ENCODE measurements around the gene PAQR6. TPM values are rescaled to one million over a fixed set of nuclear protein-coding genes. Genes with fewer than 3 reads are reported as not detected.
A peak's percentile ranks its signal among the peaks of the same experiment; 100 is the strongest.

Gene PAQR6, protein sequence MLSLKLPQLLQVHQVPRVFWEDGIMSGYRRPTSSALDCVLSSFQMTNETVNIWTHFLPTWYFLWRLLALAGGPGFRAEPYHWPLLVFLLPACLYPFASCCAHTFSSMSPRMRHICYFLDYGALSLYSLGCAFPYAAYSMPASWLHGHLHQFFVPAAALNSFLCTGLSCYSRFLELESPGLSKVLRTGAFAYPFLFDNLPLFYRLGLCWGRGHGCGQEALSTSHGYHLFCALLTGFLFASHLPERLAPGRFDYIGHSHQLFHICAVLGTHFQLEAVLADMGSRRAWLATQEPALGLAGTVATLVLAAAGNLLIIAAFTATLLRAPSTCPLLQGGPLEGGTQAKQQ
- total RNA-seq: 1.2 TPM
- 1 to 10 TPM; 2.2 to 7.7 (median 4.9) TPM for polyA plus RNA-seq (ENCODE audit: insufficient read depth in 1 of 8, insufficient read length in 8 of 8, low replicate concordance in 1 of 8)
- long read RNA-seq, donor 1: 0 reads
- long read RNA-seq, donor 2: 0 reads
- long read RNA-seq, donor 3: 0 reads
- long read RNA-seq, donor 4: 0 reads
- long read RNA-seq, donor 5: 0 reads
- long read RNA-seq, donor 6: 0 reads
- long read RNA-seq, donor 7, partial matches to known transcripts: 0 of 1 reads
- long read RNA-seq, donor 7, other reads (novel, unspliced or antisense): 0 of 1 reads
- long read RNA-seq, donor 8: 0 reads
- long read RNA-seq, donor 9: 0 reads
- long read RNA-seq, donor 10: 0 reads
- long read RNA-seq, donor 11: 0 reads

DNA sequence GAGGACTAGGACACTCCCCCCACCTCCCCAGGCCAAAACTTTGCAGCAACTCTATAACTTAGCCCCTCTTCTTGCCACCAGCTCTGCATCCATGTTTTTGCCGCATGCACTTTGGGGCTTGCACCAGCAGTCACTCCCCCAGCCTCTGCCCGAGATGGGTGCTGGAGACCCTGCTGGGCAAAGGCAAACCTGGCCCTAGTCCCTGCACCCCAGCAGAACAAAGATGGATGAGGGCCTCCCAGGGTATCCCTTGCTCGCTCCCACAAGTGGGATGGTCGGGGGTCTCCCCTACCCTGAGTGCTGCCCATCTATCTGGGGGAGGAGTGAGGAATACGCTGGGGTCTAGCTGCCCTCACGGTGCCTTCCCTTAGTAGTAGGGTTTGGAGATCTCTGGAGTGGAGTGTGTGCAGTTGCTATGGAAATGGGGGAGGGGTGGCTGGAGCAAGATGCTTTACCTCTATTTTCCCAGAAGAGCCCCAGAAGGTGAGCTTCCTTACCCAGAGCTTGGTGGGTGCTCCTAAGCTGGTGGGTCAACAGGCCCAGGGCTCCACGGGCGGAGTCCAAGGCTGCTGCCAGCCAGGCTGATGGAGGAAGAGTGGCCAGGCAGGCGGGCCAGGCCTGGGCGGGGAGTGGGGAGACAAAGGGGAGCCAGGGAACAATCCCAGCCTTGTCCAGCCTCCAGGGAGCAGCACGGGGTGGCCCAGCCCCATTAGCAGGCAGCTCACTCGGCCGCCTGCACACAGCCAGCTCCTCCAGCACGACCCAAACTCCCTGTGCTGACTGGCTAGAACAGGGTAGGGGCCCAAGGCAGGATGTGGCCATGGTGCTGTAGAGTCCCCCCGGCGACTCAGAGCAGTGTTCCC, at the start of gene PAQR6:
TSS of gene PAQR6 (minus strand) at position 597 of the 863 bp plus-strand sequence. CDS start 1,325 bp downstream, outside the sequence.
- peaks cover 32% of the 10 kb centered on the region for H3K27me3 ChIP-seq (ENCODE audit: control insufficient read depth, insufficient read depth, low read length)
- H3K27ac ChIP-seq (ENCODE audit: low read length): no peak within 1 kb of the TSS

DNA sequence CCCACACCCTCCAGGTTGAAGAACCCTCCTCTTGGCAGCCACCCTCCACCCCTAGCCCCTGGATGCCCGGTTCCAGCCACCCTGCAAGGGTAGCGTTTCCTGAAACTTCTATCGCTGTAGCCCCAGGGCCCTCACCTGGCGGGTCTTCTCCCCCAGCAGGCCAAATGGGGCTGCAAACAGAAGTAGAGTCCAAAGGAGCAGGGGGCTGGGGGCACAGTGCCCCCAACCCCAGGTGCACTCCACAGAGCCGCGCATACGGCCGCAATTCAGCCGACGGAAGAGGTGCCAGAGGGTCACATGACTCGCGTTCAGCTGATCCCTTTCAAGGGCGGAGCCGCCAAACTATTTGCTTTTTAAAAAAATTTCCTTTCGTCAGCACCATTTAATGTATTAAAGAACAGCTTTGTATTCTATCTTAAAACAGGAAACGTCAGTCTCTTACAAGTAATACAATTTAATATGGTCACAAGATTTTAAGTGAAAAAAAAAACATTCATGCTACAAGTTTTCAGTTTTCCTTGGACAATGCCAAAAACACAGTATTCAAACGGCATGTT, 47.6 kb upstream of the PAQR6 start, which contains the start of gene GLMP:
TSS of gene GLMP (minus strand) at position 289 of the 557 bp plus-strand sequence. CDS start at position 255, 34 bp downstream.
- Histone ChIP-seq H3K27me3 (ENCODE audit: control insufficient read depth, insufficient read depth, low read length) (no peaks in the 10 kb centered on the region), H3K36me3 (ENCODE audit: control insufficient read depth, insufficient read depth, low read length) (peaks cover 2% of the 10 kb centered on the region), H3K9me3 (replicated peaks; ENCODE audit: control insufficient read depth, low read depth, low read length) (no peaks in the 10 kb centered on the region), H3K4me3 (ENCODE audit: low read length) (peak within 1 kb of the TSS; percentile 62), H3K27ac (ENCODE audit: low read length) (no peak within 1 kb of the TSS), H3K4me1 (ENCODE audit: control insufficient read depth, insufficient read depth, low read length) (peaks cover 17% of the 10 kb centered on the region)
- DNase-seq: peak; percentile 89
- WGBS (ENCODE audit: insufficient coverage): 0% methylated on average over 7 of the region's 17 CpGs

More for the DNA sequence above, at the start of gene PAQR6:
- H3K4me3 ChIP-seq (ENCODE audit: low read length): no peak within 1 kb of the TSS
- peaks cover 35% of the 10 kb centered on the region for H3K4me1 ChIP-seq (ENCODE audit: control insufficient read depth, insufficient read depth, low read length)
- 49% methylated on average over 11 of the region's 16 CpGs for WGBS (ENCODE audit: insufficient coverage)
- DNase-seq: no peak
- H3K36me3 ChIP-seq (ENCODE audit: control insufficient read depth, insufficient read depth, low read length): peaks cover 40% of the 10 kb centered on the region
- no peaks in the 10 kb centered on the region for H3K9me3 ChIP-seq (replicated peaks; ENCODE audit: control insufficient read depth, low read depth, low read length)

DNA sequence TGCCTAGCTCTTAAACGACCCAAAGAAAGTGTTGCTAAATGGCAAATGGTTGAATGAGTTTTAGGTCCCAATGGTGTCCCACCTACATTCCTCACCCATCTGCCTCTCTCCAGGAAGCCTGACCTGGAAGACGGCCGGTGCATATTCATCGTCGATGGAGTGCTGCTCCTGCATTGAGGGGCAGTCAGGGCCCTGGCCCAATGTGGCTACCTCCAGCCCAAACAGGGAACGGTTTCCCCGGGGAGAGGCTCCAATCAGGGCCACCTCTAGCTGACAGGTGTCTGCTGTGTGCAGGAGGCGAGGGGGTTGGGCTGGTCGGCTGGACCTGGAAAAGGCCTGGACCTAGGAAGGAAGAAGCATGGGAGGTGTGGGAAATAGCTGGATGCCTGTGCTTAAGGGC, 46.0 kb upstream of the PAQR6 start:
- WGBS (ENCODE audit: insufficient coverage): 88% methylated on average over 6 of the region's 9 CpGs
- Histone ChIP-seq H3K27me3 (ENCODE audit: control insufficient read depth, insufficient read depth, low read length) (no peaks in the 10 kb centered on the region), H3K27ac (ENCODE audit: low read length) (no peak overlapping the region), H3K4me3 (ENCODE audit: low read length) (no peak overlapping the region), H3K9me3 (replicated peaks; ENCODE audit: control insufficient read depth, low read depth, low read length) (no peaks in the 10 kb centered on the region), H3K36me3 (ENCODE audit: control insufficient read depth, insufficient read depth, low read length) (peaks cover 7% of the 10 kb centered on the region), H3K4me1 (ENCODE audit: control insufficient read depth, insufficient read depth, low read length) (peaks cover 17% of the 10 kb centered on the region)
- no peak for DNase-seq

DNA sequence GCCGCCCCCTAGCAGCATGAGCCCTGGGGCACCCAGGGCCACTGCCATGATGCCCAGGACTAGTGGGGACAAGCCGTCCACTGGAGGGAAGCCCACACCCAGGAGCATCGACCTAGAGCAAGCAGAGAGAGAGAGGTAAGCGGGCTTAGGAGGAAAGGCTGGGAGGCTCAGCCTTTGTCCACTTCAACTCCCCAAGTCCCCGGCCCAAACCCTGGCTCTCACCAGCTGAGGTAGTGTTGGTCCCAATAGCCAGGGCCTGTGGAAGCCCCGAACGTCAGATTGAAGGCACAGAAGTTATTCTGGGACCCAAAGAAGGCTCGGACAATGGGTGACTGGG, 45.2 kb upstream of the PAQR6 start:
- 93% methylated on average over 5 of the region's 8 CpGs for WGBS (ENCODE audit: insufficient coverage)

DNA sequence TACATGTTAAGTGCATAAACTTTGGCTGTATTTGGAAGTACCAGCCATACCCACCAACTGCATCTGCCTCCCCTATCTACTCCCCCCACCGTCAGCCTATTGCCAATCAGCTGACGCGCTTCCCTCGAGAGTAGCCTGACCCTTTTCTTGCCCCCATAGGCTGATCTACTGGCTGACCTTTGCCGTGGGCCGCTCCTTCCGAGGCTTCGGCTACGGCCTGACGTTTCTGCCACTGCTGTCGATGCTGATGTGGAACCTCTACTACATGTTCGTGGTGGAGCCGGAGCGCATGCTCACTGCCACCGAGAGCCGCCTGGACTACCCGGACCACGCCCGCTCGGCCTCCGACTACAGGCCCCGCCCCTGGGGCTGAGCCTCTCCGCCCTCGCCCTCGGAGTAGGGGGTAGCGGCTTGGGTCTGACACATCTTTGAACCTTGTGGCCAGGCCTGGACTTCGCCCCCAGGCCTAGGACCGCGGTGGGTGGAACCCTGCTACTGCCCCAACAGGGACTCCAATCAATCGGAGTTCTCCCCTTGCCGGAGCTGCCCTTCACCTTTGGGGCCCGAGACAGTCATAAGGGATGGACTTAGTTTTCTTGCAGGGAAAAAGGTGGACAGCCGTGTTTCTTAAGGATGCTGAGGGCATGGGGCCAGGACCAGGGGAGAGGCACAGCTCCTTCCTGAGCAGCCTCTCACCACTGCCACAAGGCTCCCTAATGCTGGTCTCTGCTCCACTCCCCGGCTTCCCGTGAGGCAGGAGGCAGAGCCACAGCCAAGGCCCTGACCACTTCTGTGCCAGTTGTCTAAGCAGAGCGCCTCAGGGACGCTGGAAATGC, 43.6 kb upstream of the PAQR6 start:
- 12% methylated on average over 31 of the region's 37 CpGs for WGBS (ENCODE audit: insufficient coverage)
- Histone ChIP-seq H3K9me3 (replicated peaks; ENCODE audit: control insufficient read depth, low read depth, low read length) (no peaks in the 10 kb centered on the region), H3K27me3 (ENCODE audit: control insufficient read depth, insufficient read depth, low read length) (no peaks in the 10 kb centered on the region), H3K36me3 (ENCODE audit: control insufficient read depth, insufficient read depth, low read length) (peaks cover 11% of the 10 kb centered on the region), H3K4me3 (ENCODE audit: low read length) (peak overlapping the region; percentile 62), H3K4me1 (ENCODE audit: control insufficient read depth, insufficient read depth, low read length) (peaks cover 17% of the 10 kb centered on the region), H3K27ac (ENCODE audit: low read length) (peak overlapping the region; percentile 87)
- peak; percentile 90 for DNase-seq

More for the DNA sequence above, 45.2 kb upstream of the PAQR6 start:
- Histone ChIP-seq H3K9me3 (replicated peaks; ENCODE audit: control insufficient read depth, low read depth, low read length) (no peaks in the 10 kb centered on the region), H3K27ac (ENCODE audit: low read length) (no peak overlapping the region), H3K36me3 (ENCODE audit: control insufficient read depth, insufficient read depth, low read length) (peaks cover 11% of the 10 kb centered on the region), H3K4me3 (ENCODE audit: low read length) (no peak overlapping the region), H3K4me1 (ENCODE audit: control insufficient read depth, insufficient read depth, low read length) (peaks cover 17% of the 10 kb centered on the region), H3K27me3 (ENCODE audit: control insufficient read depth, insufficient read depth, low read length) (no peaks in the 10 kb centered on the region)
- no peak for DNase-seq

DNA sequence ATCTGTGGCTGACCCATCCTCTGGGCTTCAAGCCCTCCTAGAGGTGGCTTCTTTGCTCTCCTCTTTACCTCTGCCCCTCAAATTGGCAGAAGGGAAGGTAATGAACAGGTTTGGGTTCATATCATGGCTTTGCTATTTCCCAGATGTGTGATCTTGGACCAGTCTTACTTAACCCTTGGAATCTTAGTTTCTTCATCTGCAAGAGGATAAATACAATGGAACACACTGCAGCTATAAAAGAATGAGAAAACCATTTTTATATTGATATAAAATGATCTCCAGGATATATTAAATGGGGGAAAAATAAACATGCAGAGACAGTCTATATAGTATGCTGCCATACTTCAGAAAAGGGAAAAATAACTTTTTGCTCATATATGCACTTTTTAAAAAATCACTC, 42.0 kb upstream of the PAQR6 start:
- H3K27me3 ChIP-seq (ENCODE audit: control insufficient read depth, insufficient read depth, low read length): no peaks in the 10 kb centered on the region
- H3K4me1 ChIP-seq (ENCODE audit: control insufficient read depth, insufficient read depth, low read length): peaks cover 11% of the 10 kb centered on the region
- no peaks in the 10 kb centered on the region for H3K9me3 ChIP-seq (replicated peaks; ENCODE audit: control insufficient read depth, low read depth, low read length)
- H3K27ac ChIP-seq (ENCODE audit: low read length): no peak overlapping the region
- DNase-seq: no peak
- no peak overlapping the region for H3K4me3 ChIP-seq (ENCODE audit: low read length)
- peaks cover 16% of the 10 kb centered on the region for H3K36me3 ChIP-seq (ENCODE audit: control insufficient read depth, insufficient read depth, low read length)

DNA sequence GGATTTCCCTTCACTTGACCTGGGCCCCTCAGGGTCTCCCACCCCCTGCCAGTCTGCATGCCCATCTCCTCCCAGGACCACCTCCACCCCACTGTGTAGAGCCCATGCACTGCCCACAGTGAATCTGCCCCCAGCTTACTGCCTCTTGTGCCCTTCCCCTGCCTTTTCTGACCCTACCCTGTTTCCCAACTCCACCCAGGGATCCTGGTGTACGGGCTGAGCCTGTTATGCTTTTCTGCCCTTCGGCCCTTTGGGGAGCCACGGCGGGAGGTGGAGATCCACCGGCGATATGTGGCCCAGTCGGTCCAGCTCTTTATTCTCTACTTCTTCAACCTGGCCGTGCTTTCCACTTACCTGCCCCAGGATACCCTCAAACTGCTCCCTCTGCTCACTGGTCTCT, 38.2 kb upstream of the PAQR6 start:
- Histone ChIP-seq H3K9me3 (replicated peaks; ENCODE audit: control insufficient read depth, low read depth, low read length) (no peaks in the 10 kb centered on the region), H3K27me3 (ENCODE audit: control insufficient read depth, insufficient read depth, low read length) (no peaks in the 10 kb centered on the region), H3K4me3 (ENCODE audit: low read length) (no peak overlapping the region), H3K4me1 (ENCODE audit: control insufficient read depth, insufficient read depth, low read length) (peaks cover 22% of the 10 kb centered on the region), H3K27ac (ENCODE audit: low read length) (no peak overlapping the region), H3K36me3 (ENCODE audit: control insufficient read depth, insufficient read depth, low read length) (peaks cover 14% of the 10 kb centered on the region)
- 88% methylated on average over 6 of the region's 8 CpGs for WGBS (ENCODE audit: insufficient coverage)
- DNase-seq: no peak

DNA sequence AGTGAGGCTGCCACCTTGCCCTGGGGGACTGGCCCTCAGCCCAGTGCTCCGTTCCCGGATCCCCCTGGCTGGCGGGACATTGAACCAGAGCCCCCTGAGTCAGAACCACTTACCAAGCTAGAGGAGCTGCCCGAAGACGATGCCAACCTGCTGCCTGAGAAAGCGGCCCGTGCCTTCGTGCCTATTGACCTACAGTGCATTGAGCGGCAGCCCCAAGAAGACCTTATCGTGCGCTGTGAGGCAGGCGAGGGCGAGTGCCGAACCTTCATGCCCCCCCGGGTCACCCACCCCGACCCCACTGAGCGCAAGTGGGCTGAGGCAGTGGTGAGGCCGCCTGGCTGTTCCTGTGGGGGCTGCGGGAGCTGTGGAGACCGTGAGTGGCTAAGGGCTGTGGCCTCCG, 37.6 kb upstream of the PAQR6 start:
- Histone ChIP-seq H3K27me3 (ENCODE audit: control insufficient read depth, insufficient read depth, low read length) (no peaks in the 10 kb centered on the region), H3K36me3 (ENCODE audit: control insufficient read depth, insufficient read depth, low read length) (peaks cover 14% of the 10 kb centered on the region), H3K4me3 (ENCODE audit: low read length) (no peak overlapping the region), H3K9me3 (replicated peaks; ENCODE audit: control insufficient read depth, low read depth, low read length) (no peaks in the 10 kb centered on the region), H3K27ac (ENCODE audit: low read length) (no peak overlapping the region), H3K4me1 (ENCODE audit: control insufficient read depth, insufficient read depth, low read length) (peaks cover 21% of the 10 kb centered on the region)
- WGBS (ENCODE audit: insufficient coverage): 92% methylated on average over 21 of the region's 21 CpGs
- no peak for DNase-seq

DNA sequence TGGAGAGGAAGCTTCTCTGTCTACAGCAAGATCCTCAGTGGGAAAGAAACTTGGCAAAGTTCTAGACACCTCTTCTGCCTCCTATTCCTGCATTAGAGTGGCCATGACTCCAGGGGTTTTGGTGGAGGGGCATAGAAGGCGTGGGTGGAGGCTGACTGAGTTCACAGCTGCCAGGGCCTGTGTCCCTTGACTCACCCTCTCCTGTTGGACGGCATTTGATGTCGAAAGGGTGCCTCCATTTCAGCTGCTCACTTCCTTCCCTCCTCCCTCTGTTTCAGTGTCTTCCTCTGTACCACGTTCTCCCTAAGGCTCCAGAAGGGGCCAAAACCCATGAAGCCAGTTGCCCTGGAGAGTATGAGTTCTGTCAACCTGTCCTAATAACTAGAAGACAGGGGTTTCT, 36.9 kb upstream of the PAQR6 start:
- Histone ChIP-seq H3K27ac (ENCODE audit: low read length) (no peak overlapping the region), H3K4me3 (ENCODE audit: low read length) (no peak overlapping the region), H3K27me3 (ENCODE audit: control insufficient read depth, insufficient read depth, low read length) (no peaks in the 10 kb centered on the region), H3K36me3 (ENCODE audit: control insufficient read depth, insufficient read depth, low read length) (peaks cover 16% of the 10 kb centered on the region), H3K9me3 (replicated peaks; ENCODE audit: control insufficient read depth, low read depth, low read length) (no peaks in the 10 kb centered on the region), H3K4me1 (ENCODE audit: control insufficient read depth, insufficient read depth, low read length) (peaks cover 21% of the 10 kb centered on the region)
- WGBS (ENCODE audit: insufficient coverage): 38% methylated on average over 2 of the region's 4 CpGs
- no peak for DNase-seq

All from muscle of leg (tissue), 16 donors.